SU-DHL-6 (cell line): ENCODE data around the gene SLC38A1.

Experiments
- CTCF ChIP-seq: fragments of 200-600 bp; sonication (generic); IDR thresholded peaks from one replicate; pipeline ENCODE4 v1.5.1; 2017; ENCODE audit warnings: antibody characterized with exemption, mild to moderate bottlenecking, low read length, moderate library complexity; ENCODE audit not compliant: insufficient read depth, poor library complexity, severe bottlenecking
- EZH2phosphoT487 ChIP-seq: fragments of 200-600 bp; sonication (generic), shearing (Covaris generic); conservative IDR thresholded peaks from 2 replicates; pipeline ENCODE4 v1.6.1; 2018; ENCODE audit warnings: mild to moderate bottlenecking, antibody characterized with exemption, low read length, moderate library complexity, mixed read lengths

DNA sequence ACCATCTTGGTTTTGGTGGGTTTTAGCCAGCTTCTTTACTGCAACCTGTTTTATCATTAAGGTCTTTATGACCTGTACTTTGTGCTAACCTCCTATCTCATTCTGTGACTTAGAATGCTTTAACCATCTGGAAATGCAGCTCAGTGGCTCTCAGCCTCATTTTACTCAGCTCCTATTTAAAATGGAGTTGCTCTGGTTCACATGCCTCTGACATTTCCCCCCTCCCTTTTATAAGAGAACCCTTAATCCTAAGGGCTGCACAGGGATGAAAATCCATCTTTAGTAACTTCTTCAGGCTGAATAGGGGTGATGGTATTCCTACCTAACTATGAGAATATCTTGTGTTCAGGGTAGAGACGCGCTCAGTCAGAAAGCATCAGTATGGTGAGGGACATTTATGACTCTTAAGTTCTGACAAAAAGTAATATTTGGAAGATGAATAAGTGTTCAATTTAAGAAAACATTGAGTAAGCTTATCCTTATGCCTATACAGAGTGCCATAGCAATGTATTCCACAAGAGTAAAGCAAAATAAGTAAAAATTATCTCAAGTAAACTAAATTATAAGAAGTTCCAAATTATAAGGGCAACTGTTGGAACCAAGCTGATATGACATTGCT is 15.2 kb downstream of the SLC38A1 start:
- TF ChIP-seq CTCF (no peak), EZH2phosphoT487 (no peak)
